GM12891 (cell line): ENCODE measurements around the gene ADAR.

Source experiments
- POLR2A ChIP-seq: IDR thresholded peaks from 2 replicates; pipeline ENCODE4 v1.6.1; 2011; ENCODE audit warnings: low read depth, low read length, control low read depth
- POLR2AphosphoS5 ChIP-seq: IDR thresholded peaks from 2 replicates; pipeline ENCODE4 v1.6.1; 2011; ENCODE audit warnings: low read depth, low read length, control low read depth

- TF ChIP-seq POLR2A = no peak
- TF ChIP-seq POLR2AphosphoS5 = no peak
These were observed 21.7 kb upstream of the ADAR start for GRCh38 chr1:154629675-154630073.
